Stimulated activated CD4-positive, alpha-beta T cell treated with anti-CD3 and anti-CD28 coated beads, Interleukin-15, amount 100 ng/mL, for 24 hours (primary cell): ENCODE measurements around the gene MAX.
"Not testable (repeated sequence)": the region's sequence is repeated elsewhere in the genome, so short reads cannot be mapped to it uniquely, and the experiment has no call there.

ENCODE experiments used
- DNase-seq: peaks from one replicate; pipeline ENCODE4 v3.0.0-alpha.2; 2020

The MAX gene

DNA sequence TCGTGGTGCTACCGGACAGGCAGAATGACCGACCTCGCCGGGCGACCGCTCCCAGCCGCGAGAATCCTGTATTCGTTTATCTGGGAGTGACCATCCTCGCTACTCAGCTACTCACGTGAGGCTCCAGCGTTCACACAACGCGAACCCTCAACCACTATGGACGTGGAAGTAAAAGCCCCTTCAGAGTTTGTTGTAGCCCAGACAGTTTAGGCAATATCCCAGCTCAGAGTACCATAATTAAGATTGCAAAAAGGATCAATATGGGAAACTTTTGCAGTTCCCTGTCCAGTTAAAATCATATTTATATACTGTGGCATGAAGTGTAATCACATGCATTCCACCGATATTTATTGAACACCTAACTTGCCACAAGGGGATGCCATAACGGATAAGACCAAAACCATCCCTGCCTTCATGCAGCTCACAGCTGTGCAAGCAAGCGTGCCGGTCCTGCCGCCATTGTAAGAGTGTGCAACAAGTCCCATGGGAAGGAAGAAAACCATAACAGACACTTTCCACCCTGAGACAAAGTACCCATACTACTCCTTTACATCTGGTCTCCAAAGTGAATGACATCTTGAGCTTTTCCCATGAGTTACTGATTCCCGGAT lies 938 bp upstream of the MAX start:
- DNase-seq, result peak; percentile 31

DNA sequence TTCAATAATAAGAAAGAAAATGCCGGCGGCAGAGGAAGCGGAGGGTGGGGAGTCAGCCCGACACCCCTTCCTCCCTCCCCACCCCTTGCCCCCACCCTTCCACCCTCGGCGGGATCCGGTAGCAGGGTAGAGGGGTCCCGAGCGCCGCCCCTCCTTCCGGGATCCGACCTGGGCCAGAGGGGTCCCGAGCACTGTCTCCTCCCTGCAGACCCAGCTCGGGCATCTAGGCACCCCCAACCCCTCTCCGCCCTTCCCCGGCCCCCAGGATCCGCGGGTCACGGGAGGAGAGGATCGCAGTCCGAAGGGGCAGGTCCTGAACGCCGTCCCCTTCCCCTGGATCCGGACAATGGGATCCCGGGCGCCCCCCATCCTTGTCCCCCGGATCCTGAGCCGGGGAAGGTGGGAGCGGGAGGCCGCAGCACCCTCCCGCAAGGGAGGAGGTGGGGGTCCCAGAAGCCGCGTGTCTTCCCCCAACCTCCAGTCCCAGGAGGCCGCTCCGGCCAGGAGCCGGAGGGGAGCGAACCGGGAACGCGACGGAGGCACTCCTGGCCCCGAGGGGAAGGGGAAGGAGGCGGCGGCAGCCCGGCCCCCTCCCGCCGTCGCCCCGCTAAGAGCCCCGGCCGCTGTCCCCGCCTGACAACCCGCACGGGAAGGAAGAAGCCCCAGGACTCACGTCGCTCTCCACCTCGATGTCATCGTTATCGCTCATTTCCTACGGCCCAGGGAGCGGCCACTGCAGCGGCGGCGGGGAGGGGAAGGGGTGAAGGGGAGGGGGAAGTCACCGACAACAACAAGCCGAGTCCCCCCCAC lies 481 bp downstream of the MAX start:
- peak; percentile 44 for DNase-seq

DNA sequence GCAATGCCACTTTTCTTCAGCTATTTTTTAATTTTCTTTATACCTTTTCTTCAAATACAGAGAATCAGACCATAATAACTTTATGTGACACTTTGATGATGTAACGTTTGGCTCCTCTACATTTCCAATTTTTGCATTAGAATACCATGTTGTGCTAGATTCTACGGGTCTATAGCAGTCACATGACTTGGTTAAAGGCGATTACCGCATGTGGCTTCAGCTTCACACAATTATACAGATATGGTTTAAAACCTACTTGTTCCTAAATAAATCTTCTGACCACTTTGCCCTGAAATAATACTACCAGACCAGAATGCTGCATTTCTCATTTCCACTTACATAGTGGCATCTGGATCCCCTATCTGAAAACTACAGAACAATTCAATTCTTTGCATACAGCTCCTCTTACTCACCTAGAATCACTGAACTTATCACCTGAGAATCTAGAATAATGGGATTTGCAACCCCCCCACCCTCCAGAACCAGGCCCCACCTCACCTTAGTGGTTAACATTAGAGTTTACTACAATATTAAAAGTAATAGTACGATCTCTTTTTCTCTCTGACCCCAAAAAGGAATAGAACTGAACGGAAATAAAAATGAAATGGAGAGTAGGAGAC lies 1.3 kb downstream of the MAX start:
- no peak for DNase-seq

DNA sequence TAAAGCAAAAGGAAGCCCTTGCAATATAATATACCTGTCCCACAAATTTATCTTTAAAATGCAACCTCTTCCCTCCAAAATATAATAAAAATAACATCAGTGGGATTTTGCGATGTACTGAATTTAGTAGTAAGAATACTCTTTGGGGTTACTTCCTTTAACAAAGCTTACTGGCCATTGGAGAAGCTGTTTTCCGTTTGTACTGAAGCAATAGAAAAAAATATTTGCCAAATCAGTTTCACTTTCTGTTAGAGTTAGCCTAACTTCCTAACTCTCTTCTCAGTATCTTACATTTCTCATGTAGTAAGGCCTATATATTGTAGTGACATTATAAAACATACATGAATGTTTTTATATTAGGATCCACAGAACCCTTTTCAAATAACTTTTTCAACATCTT lies 3.7 kb downstream of the MAX start:
- no peak for DNase-seq

DNA sequence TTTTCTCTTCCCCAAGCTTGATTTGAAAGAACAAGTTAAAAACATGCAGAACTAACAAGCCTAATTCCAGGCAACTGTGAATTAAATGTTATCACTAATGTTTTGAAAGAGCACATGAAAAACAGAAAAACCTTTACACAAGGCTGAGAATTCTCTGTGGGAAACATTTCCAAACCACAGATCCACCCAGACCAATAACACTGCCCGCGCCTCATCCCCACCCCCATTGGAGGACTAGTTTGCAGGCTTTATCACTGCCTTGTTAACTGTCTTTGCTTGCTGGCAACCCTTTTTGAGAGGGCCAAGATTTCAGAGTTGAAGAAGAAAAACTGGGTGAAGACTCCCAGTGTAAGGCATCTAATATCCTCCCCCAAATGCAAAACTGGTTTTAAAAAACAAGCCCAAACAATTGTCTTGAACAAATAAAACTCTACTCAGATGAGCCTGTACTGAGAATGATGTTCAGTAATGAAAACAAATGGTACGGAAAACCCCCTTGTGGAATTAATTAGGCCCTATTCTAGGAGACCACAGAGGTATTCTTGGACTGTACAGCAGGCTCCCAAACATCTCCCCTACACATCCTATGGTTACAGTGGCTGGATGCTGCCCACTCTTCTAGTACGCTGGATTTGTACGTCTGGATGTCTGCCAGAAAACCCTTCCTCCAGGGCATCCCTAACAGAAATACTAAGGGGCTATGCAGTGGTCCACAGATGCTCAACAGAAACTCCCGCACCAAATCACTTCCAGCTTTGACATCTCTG lies 5.8 kb downstream of the MAX start:
- DNase-seq, result peak; percentile 43

DNA sequence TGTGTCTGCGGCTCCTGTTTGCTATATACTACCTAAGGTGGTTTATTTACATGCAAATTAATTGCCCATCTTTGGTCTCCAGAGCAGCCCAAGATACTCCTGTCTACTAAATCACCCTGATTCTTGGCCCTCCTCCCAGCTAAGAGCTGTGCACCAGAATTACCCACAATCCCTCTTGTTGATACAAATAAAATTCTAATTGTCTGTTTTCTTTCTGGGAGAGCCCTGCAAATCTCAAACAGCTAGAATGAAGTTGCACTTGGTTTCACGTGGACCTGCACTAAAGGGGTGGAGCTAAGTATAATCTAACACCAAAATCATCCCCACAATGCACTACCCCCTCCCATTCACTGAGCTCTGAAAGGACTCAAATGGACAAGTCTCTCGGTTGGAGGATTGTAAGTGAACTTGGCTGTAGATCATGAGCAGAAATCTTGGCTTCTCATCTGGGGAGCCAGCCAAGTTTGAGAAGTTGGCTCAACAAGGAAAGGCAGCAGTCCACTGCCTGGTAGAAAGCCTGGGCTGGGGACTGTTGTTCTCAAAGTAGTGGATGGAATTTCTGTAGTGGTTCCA lies 6.6 kb downstream of the MAX start:
- no peak for DNase-seq

DNA sequence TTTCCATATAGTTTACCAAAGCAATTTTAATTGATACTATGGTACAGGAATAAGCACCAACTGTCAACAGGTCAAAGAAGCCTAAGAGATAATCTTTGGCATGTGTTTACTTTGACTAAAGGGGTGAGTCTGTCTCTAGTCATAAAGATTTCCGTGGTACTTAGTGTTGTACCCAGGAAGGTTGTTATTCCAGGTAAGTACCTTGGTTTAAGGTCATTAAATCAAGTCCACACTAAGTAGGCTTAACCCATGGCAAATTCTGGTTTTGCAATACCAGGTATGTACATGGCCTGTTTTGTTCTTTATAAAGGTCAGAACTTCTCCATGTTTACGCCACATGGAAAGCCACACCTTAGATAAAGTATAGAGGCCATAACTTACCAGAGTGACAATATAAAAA lies 10.0 kb downstream of the MAX start:
- DNase-seq, result no peak

DNA sequence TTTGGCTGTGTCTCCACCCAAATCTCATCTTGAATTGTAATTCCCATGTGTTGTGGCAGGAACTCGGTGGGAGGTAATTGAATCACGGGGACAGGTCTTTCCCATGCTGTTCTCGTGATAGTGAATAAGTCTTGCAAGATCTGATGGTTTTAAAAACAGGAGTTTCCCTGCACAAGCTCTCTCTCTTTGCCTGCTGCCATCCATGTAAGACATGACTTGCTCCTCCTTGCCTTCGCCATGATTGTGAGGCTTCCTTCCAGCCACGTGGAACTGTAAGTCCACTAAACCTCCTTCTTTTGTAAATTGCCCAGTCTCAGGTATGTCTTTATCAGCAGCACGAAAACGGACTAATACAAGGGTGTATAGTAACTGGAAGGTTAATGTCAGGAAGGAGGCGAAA lies 14.5 kb downstream of the MAX start:
- DNase-seq, result not testable (repeated sequence)

DNA sequence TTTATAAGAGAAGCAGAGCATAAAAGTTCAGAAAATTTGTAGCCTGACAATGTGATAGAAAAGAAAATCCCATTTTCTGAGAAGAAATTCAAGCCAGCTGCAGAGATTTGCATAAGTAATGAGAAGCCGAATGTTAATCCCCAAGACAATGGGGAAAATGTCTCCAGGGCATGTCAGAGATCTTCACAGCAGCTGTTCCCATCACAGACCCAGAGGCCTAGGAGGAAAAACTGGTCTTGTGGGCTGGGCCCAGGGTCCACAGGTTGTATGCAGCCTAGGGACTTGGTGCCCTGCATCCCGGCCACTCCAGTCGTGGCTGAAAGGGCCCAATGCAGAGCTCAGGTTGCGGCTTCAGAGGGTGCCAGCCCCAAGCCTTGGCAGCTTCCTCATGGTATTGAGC lies 15.6 kb downstream of the MAX start:
- not testable (repeated sequence) for DNase-seq

DNA sequence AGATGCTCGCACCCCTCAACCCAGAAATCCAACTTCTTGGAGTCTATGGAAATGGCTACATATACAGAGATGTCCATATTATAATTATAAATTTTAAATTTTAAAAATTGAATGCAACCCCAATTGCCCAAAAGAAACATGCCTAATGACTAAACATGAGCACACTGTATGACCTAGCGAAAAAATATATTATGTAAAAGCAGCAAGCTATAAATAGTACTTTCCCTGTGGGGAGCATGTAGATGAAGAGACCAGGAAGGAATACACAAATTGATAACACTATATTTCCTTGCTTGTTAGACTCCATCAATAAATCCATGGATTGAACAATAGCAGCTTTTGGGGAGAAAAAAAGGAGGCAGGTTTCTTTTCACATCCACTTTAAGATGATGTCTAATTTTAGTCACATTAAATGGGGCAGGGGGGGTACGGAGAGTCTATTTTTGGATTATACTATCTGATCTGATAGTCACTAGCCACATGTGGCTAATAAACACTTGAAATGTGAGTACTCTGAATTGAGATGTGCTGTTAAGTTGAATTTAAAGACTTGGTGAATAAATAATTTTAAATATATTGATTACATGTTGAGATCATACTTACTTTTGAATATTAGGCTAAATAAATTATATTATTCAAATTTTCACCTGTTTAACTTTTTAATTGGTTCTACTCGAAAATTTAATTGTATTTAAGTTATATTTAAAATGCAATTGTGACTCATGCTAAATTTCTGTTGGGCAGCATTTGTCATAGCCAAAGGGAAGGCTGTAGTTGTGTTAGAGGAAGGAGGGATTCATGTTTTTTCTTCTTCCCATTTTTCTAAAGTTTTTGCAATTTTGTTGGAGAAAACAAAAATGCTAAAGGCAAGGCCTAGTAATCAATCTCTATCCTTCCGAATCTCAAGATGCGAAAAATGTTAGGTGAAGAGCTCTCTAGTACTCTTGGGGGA lies 17.5 kb downstream of the MAX start:
- DNase-seq, result no peak

DNA sequence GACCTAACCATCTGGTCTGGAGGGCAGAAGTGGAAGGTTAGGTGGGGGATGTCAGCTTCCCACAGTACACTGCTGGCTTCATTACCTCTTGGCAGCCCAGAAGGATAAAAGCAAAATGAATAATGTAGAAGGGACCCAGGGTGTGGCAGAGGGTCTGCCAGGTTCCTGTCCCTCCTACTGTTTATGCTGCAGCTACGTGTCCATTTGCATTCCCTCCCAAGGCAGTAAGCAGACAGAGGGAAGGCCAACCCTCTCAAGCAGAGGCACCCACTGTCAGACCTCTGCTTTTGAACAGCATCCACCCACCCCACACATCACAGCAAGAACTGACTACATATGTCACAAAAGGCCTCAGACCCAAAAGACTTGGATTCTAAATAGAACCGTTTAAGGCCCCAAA lies 19.4 kb downstream of the MAX start:
- DNase-seq, result no peak

DNA sequence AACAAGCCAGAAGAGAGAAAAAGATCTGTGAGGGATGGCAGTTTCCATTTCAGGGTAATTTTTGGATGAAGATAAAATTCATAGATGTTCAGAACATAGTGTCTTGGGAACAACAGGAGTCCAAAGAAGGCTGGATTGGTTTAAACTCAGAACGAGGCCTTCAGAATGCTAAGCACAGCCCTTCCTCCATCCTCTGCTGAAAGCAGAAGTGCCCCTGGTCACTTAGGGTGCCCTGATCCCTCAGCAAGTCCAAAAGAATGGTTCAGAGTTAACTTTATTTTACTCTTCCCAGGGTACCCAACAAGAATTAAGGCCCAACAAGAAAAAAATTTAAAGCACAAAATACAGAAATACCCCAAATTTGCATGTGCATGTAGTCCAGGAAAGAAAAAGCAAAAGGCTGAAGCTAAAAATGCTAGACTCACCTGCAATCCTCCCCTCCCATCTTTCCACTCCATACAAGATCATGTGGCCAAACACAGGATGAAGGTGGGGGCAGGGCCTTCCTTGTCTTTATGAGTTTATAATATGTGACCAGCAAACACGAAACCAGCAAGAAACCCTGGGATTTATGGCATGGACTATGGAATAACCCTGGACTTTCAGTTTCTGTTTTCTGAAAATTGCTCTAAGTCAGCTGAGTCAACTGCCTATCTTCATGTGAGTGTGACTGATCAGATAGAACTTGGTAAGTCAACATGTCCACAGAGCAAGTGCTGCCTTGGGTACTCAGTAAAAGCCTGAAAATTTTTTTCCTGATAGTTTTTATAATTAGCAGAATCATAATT lies 21.2 kb downstream of the MAX start:
- no peak for DNase-seq

DNA sequence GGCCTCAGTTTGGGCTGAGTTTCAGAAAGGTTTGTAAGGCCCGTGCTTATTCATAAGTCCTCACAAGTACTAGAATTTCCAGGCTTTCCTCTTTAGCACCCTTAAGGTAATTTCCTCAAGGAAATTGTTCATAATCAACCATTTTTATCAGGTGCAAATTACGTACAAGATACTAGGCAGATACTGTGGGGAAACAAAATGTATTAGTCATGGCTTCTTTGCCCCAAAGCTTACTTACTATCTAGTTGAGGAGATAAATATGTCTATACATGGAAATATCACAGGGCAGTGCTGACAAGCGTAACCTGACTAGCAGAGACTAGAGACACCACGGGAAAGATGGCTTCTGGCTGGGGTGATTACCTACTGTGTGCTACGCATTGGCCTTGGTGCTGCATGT lies 22.5 kb downstream of the MAX start:
- no peak for DNase-seq

DNA sequence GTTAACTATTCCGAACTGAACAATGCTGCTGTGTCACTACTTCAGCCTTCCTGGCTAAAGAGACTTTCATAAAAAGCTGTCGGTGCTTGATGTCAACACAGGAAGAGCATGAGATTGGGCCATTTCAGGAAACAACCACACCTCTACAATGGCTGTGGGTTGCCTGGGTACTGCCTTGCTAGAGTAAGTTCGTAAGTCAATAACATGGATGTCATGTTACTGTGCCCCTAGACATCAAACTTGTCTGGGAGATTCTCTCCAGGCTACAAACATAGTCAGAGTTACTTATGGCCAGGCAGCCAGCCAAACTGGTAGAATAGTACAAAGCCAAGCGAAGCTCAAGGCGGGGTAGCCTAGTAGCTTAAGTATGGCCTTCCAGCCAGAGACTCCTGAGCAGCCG lies 23.1 kb downstream of the MAX start:
- DNase-seq, result no peak

DNA sequence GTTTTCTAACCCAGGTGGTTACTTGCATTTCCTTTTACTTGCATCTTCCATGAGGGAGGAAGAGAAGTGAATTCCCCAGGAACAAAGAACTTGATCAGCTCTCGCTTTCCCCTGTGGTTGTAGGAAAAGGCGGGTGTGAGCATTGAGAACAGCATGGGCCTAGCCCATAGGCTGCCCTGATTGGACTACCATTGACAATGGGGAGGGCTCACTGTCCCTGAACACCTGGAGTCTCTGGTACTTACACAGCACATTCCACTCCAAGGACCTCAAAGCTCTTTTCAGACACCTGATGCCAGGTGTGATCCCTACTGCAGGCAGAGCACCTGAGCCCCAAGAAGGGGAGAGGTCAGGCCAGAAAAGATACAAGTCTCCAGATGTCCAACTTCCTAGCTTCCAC lies 25.0 kb downstream of the MAX start:
- DNase-seq, result no peak

DNA sequence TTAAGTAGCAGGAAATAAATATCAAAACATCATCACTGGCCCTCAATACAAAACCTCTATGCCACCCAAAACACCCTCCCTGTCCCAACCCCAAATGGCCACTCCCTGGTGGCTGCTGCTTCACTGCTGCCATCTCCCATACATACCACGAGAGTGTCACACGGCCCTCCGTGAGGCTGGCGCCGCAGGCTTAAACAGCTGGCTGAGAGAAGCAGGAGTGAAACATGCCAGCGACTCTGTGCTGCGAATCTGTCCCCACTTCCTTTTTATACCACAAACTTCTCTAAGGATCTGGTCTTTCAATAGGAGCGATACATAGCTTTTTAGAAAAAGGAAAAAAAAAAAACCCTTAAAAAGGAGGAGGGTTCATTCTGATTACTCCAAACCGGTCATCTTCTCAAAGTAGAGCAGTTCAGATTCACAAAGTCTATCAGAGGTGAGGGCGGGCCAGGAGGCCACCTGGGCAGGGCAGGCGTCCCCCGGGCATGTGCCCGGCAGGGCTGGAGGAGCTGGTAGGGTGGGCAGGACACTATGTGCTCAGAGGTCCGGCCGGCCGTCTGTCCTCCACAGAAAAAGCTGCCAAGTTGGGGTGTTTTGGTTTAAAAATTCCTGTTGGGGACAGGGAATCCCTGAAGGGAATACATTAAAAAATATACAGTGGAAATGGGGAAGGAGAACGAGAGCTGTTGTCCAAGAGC lies 26.5 kb downstream of the MAX start:
- DNase-seq, result no peak

DNA sequence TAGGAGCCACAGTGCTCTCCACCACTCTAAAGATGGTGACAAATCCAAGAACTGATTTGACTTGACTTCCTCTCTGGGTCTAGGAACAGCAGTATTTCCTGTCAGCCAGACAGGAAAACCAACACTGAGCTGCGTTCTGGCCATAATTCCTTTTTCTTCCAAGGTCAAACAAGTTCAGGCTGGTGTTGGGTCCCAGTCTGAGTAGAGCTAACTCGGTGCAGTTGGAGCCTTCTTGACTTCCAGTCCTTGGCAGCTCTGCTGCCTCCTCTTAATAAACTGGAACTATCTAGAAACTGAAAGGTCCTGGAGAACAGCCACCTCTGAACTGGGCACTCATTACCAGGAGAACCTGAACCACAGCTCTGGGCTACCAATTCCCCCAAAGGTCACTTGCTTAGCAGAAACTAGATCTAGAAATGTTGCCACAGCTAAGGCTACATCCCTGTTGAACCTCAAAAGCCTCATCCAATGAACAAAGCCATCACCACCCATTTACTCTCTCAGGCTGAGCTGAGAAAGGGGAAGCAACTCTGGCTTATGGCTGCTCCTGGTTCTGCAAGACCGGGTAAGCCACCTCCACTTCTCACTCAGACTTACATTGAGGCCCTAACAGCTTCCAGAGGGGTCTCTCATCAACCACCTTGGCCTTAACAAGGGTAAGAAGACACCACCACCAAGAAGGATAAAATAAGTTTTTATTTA lies 27.7 kb downstream of the MAX start:
- DNase-seq, result no peak

DNA sequence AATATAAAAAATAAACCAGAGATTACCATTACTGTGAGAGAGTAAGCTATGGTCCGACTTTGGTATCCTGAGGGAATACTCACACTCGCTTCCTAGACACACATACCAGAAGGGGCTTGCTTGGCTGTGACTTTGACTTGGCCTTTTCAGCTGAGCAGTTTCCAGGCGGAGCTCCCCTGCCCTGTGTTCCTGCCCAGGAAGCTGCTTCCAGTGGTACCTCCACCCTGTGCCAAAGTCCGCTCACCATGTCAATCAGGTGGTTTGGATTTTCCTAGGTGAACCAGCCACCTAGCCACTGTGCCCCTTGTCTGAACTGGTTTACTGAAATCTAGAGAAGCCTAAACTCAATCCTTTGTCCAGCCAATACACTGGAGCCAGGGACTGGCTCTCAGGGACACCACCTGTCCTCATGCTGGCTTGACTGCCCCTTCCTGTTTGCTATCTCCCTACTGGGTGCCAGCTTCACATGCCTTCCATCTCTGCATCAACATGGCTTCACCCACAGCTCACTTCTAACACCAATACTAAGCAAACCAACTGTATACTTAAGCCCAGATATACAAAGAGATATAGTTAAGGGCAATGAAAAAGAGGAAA lies 28.6 kb downstream of the MAX start:
- DNase-seq, result no peak

DNA sequence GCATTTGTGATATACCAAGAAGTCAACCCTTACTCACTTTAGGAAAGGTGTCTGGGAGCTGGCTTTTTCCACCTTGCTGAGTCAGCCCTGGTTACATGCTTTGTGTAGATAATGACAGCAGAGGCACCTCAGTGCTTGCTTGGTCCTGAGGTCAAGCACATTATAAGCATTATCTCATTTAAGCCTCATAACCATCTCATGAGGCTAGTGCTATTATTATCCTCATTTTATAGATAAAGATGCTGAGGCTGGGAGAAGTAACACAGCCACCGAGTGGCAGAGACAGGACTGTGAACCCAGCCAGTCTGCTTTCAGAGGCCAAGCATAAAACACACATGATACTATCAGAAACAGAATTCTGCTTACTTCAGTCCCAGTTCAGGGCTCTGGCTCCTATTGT lies 29.4 kb downstream of the MAX start:
- DNase-seq, result no peak
